Panc1 (cell line): ENCODE results near the gene TMSB4Y. TPM values are rescaled to one million over a fixed set of nuclear protein-coding genes. Genes with fewer than 3 reads are reported as not detected.

Source experiments
- ATAC-seq: fragments of 200-7000 bp; cut with Tn5 transposase; 2 replicates; pipeline ENCODE4 v1.9.1; 2020; ENCODE audit warnings: mild to moderate bottlenecking, moderate library complexity
- BruUV-seq: library from RNA; stranded (reverse); fragments of 400-500 nt; replicated peaks from 2 replicates; lab custom pipeline; 2021; lab: Mats Ljungman, UMichigan
- CTCF ChIA-PET: fragments of 300-600 bp; sonication (Branson Sonifier 250); formaldehyde crosslinking; loops from one replicate; lab custom pipeline; 2022; ENCODE audit warnings: antibody characterized with exemption; lab: Charles Lee
- POLR2A ChIA-PET: fragments of 300-600 bp; sonication (Branson Sonifier 250); formaldehyde crosslinking; loops from one replicate; lab custom pipeline; 2022; ENCODE audit warnings: antibody characterized with exemption; lab: Charles Lee
- DNase-seq: peaks from one replicate; pipeline ENCODE4 v3.0.0-alpha.2; 2010; ENCODE audit warnings: low read depth, low spot score
- H3K27ac ChIP-seq: 2 replicates; pipeline ENCODE4 v1.5.1; 2011; ENCODE audit warnings: mild to moderate bottlenecking, low read length, inconsistent platforms
- H3K27me3 ChIP-seq: fragments of 200-500 bp; sonication (Bioruptor generic); 2 replicates; pipeline ENCODE4 v1.6.0; 2014; ENCODE audit warnings: low read length, inconsistent platforms; ENCODE audit not compliant: control insufficient read depth, insufficient read depth
- H3K36me3 ChIP-seq: fragments of 200-500 bp; sonication (Bioruptor generic); 2 replicates; pipeline ENCODE4 v1.5.1; 2014; ENCODE audit warnings: inconsistent platforms, mild to moderate bottlenecking, low read length, moderate library complexity; ENCODE audit not compliant: control insufficient read depth, insufficient read depth
- H3K4me1 ChIP-seq: 2 replicates; pipeline ENCODE4 v1.5.1; 2011; ENCODE audit warnings: inconsistent platforms, mild to moderate bottlenecking, low read length, moderate library complexity; ENCODE audit not compliant: control insufficient read depth, insufficient read depth
- H3K4me3 ChIP-seq, 2 experiments: 2 replicates each; pipeline ENCODE4 v1.5.1; 2011 to 2012; ENCODE audit warnings: low read depth in 2 of 2, low read length in 2 of 2, mild to moderate bottlenecking in 2 of 2, inconsistent platforms in 1 of 2, moderate library complexity in 1 of 2
- H3K9me3 ChIP-seq: fragments of 200-500 bp; sonication (Bioruptor generic); 2 replicates; pipeline ENCODE4 v1.5.1; 2014; ENCODE audit warnings: low read depth, mild to moderate bottlenecking, inconsistent platforms, low read length, moderate library complexity; ENCODE audit not compliant: control insufficient read depth, insufficient read depth
- CTCF ChIP-seq: fragments of 450-650 bp; IDR thresholded peaks from 2 replicates; pipeline ENCODE4 v1.5.1; 2017; ENCODE audit warnings: mild to moderate bottlenecking
- POLR2AphosphoS5 ChIP-seq: IDR thresholded peaks from 2 replicates; pipeline ENCODE4 v1.6.1; 2012; ENCODE audit warnings: mild to moderate bottlenecking, low read depth, low read length, moderate library complexity
- SIN3A ChIP-seq: IDR thresholded peaks from 2 replicates; pipeline ENCODE4 v1.6.1; 2012; ENCODE audit warnings: low read depth, mild to moderate bottlenecking, low read length, moderate library complexity, borderline replicate concordance; ENCODE audit not compliant: insufficient read depth
- TCF7L2 ChIP-seq: IDR thresholded peaks from 2 replicates; pipeline ENCODE4 v1.6.1; 2011; ENCODE audit warnings: mild to moderate bottlenecking, low read depth, low read length, inconsistent platforms
- in situ Hi-C: cut with HindIII; loops from 2 replicates; pipeline ENCODE4 v1.10.0; 2016; ENCODE audit warnings: low sequenced_read_pairs, low pct_unique_long_range_greater_than_20kb
- intact Hi-C: fragments of 100-400 bp; cut with micrococcal nuclease; formaldehyde crosslinking; loops from one replicate; pipeline ENCODE4 v1.10.0; 2022; ENCODE audit not compliant: unreplicated experiment
- total RNA-seq: library from RNA; stranded (reverse); gene quantifications from one replicate; pipeline ENCODE4 v1.2.1, GENCODE V29; 2021; ENCODE audit not compliant: unreplicated experiment
- TF ChIP-seq, protein P1 (sequence below), 2 experiments: IDR thresholded peaks; 2 replicates each; pipeline ENCODE4 v1.6.1; 2011 to 2012; ENCODE audit warnings: low read depth in 2 of 2, control low read depth in 1 of 2, low read length in 1 of 2, mild to moderate bottlenecking in 1 of 2, moderate library complexity in 1 of 2; ENCODE audit not compliant: insufficient read depth in 1 of 2

TMSB4Y gene
- total RNA-seq, 1 experiment from 2014 or later = not detected

DNA sequence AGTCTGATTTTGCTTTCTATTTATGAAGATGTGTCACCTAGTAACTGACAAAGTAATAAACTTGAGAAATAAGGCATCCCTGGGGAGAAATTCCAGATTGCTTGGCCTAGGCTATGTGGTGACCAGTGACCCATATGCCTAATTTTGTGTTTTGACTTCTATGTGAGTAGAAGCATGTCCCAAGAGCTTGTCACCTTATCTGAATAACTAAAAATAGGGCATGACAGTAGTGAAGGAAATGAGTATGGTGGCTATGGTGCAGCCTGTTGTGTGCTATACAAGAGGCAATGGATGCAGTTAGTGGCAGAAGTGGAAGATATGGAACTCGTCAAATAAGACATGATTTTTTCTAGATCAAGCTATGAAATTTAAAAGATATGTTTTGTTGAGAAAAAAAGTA is 15.3 kb downstream of the TMSB4Y start:
- in situ Hi-C loops (no loop called here), intact Hi-C loops (no loop called here)
- Histone ChIP-seq H3K4me3 (no peak overlapping the region), H3K27ac (no peak overlapping the region), H3K9me3 (no peaks in the 10 kb centered on the region), H3K4me1 (no peaks in the 10 kb centered on the region), H3K36me3 (no peaks in the 10 kb centered on the region), H3K27me3 (no peaks in the 10 kb centered on the region)
- TF ChIP-seq CTCF (no peak), TCF7L2 (no peak), SIN3A (no peak), POLR2AphosphoS5 (no peak)
- TF ChIP-seq, protein P1, sequence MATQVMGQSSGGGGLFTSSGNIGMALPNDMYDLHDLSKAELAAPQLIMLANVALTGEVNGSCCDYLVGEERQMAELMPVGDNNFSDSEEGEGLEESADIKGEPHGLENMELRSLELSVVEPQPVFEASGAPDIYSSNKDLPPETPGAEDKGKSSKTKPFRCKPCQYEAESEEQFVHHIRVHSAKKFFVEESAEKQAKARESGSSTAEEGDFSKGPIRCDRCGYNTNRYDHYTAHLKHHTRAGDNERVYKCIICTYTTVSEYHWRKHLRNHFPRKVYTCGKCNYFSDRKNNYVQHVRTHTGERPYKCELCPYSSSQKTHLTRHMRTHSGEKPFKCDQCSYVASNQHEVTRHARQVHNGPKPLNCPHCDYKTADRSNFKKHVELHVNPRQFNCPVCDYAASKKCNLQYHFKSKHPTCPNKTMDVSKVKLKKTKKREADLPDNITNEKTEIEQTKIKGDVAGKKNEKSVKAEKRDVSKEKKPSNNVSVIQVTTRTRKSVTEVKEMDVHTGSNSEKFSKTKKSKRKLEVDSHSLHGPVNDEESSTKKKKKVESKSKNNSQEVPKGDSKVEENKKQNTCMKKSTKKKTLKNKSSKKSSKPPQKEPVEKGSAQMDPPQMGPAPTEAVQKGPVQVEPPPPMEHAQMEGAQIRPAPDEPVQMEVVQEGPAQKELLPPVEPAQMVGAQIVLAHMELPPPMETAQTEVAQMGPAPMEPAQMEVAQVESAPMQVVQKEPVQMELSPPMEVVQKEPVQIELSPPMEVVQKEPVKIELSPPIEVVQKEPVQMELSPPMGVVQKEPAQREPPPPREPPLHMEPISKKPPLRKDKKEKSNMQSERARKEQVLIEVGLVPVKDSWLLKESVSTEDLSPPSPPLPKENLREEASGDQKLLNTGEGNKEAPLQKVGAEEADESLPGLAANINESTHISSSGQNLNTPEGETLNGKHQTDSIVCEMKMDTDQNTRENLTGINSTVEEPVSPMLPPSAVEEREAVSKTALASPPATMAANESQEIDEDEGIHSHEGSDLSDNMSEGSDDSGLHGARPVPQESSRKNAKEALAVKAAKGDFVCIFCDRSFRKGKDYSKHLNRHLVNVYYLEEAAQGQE (IDR thresholded peaks at IDR 0.05; ENCODE audit: insufficient read depth in 1 of 2, low read depth in 2 of 2, low read length in 1 of 2) = no peak
- no peak for ATAC-seq
- no peak for DNase-seq
- POLR2A ChIA-PET = no interaction called here
- CTCF ChIA-PET = no interaction called here
- BruUV-seq = no TSS peak

DNA sequence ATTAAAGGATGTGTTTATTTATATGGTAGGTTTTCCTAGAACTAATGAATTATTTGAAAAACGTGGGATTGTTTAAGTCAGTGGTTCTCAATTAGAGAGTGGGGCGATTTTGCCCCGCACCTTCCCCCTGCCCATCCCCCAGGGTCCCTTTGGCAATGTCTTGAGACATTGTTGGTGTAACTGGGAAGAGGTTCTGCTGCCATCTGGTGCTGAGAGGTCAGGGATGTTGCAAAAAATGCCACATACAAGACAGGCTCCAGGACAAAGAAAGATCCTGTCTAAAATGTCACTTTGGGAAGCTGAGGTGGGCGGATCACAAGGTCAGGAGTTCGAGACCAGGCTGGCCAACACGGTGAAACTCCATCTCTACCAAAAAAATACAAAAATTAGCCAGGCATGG is 25.8 kb downstream of the TMSB4Y start:
- CTCF ChIA-PET = no interaction called here
- no TSS peak for BruUV-seq
- H3K4me1 ChIP-seq = no peaks in the 10 kb centered on the region
- no peaks in the 10 kb centered on the region for H3K36me3 ChIP-seq
- DNase-seq (no peak), ATAC-seq (no peak)
- H3K4me3 ChIP-seq = no peak overlapping the region
- no peak for TF ChIP-seq POLR2AphosphoS5
- in situ Hi-C loops = no loop called here
- POLR2A ChIA-PET = no interaction called here
- H3K9me3 ChIP-seq = no peaks in the 10 kb centered on the region
- H3K27me3 ChIP-seq = no peaks in the 10 kb centered on the region
- no peak overlapping the region for H3K27ac ChIP-seq
- intact Hi-C loops = no loop called here

GRCh38 chrY:13738618-13739017 is 34.9 kb downstream of the TMSB4Y start:
- intact Hi-C loops (no loop called here), in situ Hi-C loops (no loop called here)
- Histone ChIP-seq H3K27me3 (no peaks in the 10 kb centered on the region), H3K36me3 (no peaks in the 10 kb centered on the region), H3K27ac (no peak overlapping the region), H3K9me3 (no peaks in the 10 kb centered on the region), H3K4me3 (no peak overlapping the region), H3K4me1 (no peaks in the 10 kb centered on the region)
- TF ChIP-seq SIN3A = no peak
- no peak for TF ChIP-seq POLR2AphosphoS5
- no peak for TF ChIP-seq CTCF
- no peak for TF ChIP-seq TCF7L2
- TF ChIP-seq, protein P1 (IDR thresholded peaks at IDR 0.05; ENCODE audit: insufficient read depth in 1 of 2, low read depth in 2 of 2, low read length in 1 of 2) = no peak
- DNase-seq (no peak), ATAC-seq (no peak)
- CTCF ChIA-PET = no interaction called here
- POLR2A ChIA-PET = no interaction called here
- BruUV-seq = no TSS peak
